Stimulated activated memory B cell treated with anti-CD40 and anti-IgM and Interleukin-4, amounts not matched to agents 10 μg/mL and 1 μg/mL and 100 μg/mL, for 72 hours (primary cell): ENCODE measurements around the gene RUFY2.
"Not testable (repeated sequence)": the region's sequence is repeated elsewhere in the genome, so short reads cannot be mapped to it uniquely, and the experiment has no call there.

ENCODE experiments used
- ATAC-seq: fragments of 150-1000 bp; cut with Tn5 transposase; 2 replicates; pipeline ENCODE4 v1.10.0; 2021
- H3K27ac Mint-ChIP-seq: one replicate; pipeline ENCODE4 v1.8.0; 2022; ENCODE audit warnings: mild to moderate bottlenecking, mixed read lengths
- H3K27me3 Mint-ChIP-seq: one replicate; pipeline ENCODE4 v1.8.0; 2022; ENCODE audit warnings: mixed read lengths
- H3K36me3 Mint-ChIP-seq: one replicate; pipeline ENCODE4 v1.8.0; 2022; ENCODE audit warnings: mixed read lengths
- H3K4me1 Mint-ChIP-seq: one replicate; pipeline ENCODE4 v1.8.0; 2022; ENCODE audit warnings: mixed read lengths
- H3K4me3 Mint-ChIP-seq: one replicate; pipeline ENCODE4 v1.8.0; 2022; ENCODE audit warnings: mild to moderate bottlenecking, moderate library complexity, mixed read lengths
- H3K9me3 Mint-ChIP-seq: one replicate; pipeline ENCODE4 v1.8.0; 2022; ENCODE audit warnings: mixed read lengths

Gene RUFY2

GRCh38 chr10:68314930-68315329 lies 92.1 kb downstream of the RUFY2 start:
- H3K27ac Mint-ChIP-seq, ATAC-seq, H3K27me3 Mint-ChIP-seq, H3K4me1 Mint-ChIP-seq, H3K4me3 Mint-ChIP-seq: not testable (repeated sequence)
- peaks cover 12% of the 10 kb centered on the region for H3K36me3 Mint-ChIP-seq
- peaks cover 11% of the 10 kb centered on the region for H3K9me3 Mint-ChIP-seq

DNA sequence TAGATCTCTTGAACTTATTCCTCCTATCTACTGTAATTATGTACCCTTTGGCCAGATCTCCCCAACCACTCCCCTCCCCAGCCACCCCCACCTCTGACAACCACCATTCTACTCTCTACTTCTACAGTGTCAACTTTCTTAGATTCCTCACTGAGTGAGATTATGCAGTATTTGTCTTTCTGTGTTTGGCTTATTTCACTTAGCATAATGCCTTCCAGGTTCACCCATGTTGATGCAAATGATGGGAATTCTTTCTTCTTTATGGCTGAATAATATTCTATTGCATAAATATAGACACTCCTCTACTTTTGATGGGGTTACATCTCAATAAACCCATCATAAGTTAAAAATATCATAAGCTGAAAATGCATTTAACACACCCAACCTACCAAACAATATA lies 96.5 kb downstream of the RUFY2 start:
- H3K36me3 Mint-ChIP-seq, result no peaks in the 10 kb centered on the region

DNA sequence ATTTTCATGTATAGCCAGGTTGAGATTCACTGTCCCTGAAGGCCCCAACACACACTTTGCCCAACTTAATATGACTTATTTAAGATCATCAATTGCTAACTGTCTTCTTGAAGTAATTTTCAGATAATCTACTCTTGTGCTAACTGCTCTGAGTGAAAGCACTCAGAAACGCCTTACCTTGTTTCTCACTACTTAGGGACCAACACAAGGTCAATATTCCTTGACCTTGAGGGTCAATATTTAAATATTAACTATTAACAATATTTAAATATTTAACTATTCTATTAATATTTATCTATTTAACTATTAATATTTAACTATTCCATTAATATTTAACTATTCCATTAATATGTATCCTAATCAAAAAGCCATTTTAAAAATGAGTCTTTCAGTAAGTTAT lies 101.2 kb downstream of the RUFY2 start:
- H3K36me3 Mint-ChIP-seq, result no peaks in the 10 kb centered on the region
- ATAC-seq, result no peak
- H3K9me3 Mint-ChIP-seq, result no peaks in the 10 kb centered on the region
- no peak overlapping the region for H3K27ac Mint-ChIP-seq
- no peak overlapping the region for H3K4me3 Mint-ChIP-seq
- no peaks in the 10 kb centered on the region for H3K27me3 Mint-ChIP-seq
- peaks cover 15% of the 10 kb centered on the region for H3K4me1 Mint-ChIP-seq

More for the DNA sequence above, 96.5 kb downstream of the RUFY2 start:
- ATAC-seq, result no peak
- H3K9me3 Mint-ChIP-seq, result no peaks in the 10 kb centered on the region
- H3K4me3 Mint-ChIP-seq, result no peak overlapping the region
- no peaks in the 10 kb centered on the region for H3K4me1 Mint-ChIP-seq
- no peaks in the 10 kb centered on the region for H3K27me3 Mint-ChIP-seq
- H3K27ac Mint-ChIP-seq, result no peak overlapping the region

GRCh38 chr10:68303849-68304412 lies 103.1 kb downstream of the RUFY2 start:
- Mint-ChIP-seq H3K4me1 (peaks cover 28% of the 10 kb centered on the region), H3K4me3 (no peak overlapping the region), H3K9me3 (no peaks in the 10 kb centered on the region), H3K36me3 (no peaks in the 10 kb centered on the region), H3K27ac (no peak overlapping the region), H3K27me3 (no peaks in the 10 kb centered on the region)
- no peak for ATAC-seq

GRCh38 chr10:68302871-68303270 lies 104.2 kb downstream of the RUFY2 start:
- Mint-ChIP-seq H3K36me3 (no peaks in the 10 kb centered on the region), H3K4me1 (peaks cover 28% of the 10 kb centered on the region), H3K27me3 (no peaks in the 10 kb centered on the region), H3K9me3 (no peaks in the 10 kb centered on the region), H3K27ac (no peak overlapping the region), H3K4me3 (no peak overlapping the region)
- no peak for ATAC-seq

DNA sequence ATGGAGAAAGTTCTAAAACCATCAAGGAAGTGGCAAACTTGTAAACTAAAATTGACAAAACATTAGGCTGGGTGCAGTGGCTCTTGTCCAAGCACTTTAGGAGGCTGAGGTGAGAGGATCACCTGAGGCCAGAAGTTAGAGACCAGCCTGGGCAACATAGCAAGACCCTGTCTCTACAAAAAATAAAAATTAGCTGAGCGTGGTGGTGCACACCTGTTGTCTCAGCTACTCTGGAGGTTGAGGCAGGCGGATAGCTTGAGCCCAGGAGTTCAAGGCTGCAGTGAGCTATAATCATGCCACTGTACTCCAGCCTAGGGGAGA lies 104.6 kb downstream of the RUFY2 start:
- no peaks in the 10 kb centered on the region for H3K9me3 Mint-ChIP-seq
- ATAC-seq, result no peak
- H3K4me3 Mint-ChIP-seq, result no peak overlapping the region
- no peaks in the 10 kb centered on the region for H3K27me3 Mint-ChIP-seq
- H3K27ac Mint-ChIP-seq, result peak overlapping the region; percentile 85
- no peaks in the 10 kb centered on the region for H3K36me3 Mint-ChIP-seq
- peaks cover 28% of the 10 kb centered on the region for H3K4me1 Mint-ChIP-seq

DNA sequence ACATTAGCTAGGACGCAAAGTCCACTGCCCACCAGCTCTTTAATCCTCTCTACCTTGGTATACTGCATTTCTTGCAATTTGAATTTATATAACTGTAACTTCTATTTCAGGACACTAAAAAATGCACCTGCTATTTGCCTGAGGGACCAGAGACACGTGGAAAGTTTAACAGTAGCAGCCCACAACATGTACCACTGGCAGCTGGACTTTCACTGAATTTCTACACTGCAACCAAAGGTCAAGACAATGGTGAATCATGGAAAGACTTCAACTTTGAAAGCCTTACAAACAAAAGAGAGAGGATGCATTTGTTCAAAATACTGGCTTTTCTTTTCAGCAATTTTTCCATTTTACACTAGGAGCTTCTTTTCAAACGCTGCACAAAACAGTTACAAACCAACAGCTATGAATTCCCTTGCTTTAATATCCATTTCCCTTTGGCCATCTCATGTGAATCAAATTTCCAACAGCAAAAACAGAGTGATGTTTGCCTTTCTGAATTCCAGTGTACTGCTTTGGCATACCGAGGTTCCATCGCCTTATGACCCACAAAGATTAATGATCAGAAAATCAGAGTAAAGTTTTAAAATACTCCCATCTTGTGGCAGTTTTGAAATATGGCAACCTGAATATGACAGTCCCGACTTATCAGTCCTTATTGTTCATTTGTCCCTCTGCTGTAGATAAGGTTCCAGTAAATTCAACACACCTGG lies 105.1 kb downstream of the RUFY2 start:
- peak overlapping the region; percentile 85 for H3K27ac Mint-ChIP-seq
- H3K27me3 Mint-ChIP-seq, result no peaks in the 10 kb centered on the region
- no peaks in the 10 kb centered on the region for H3K9me3 Mint-ChIP-seq
- ATAC-seq, result peak; percentile 61
- H3K36me3 Mint-ChIP-seq, result no peaks in the 10 kb centered on the region
- no peak overlapping the region for H3K4me3 Mint-ChIP-seq
- peaks cover 33% of the 10 kb centered on the region for H3K4me1 Mint-ChIP-seq

DNA sequence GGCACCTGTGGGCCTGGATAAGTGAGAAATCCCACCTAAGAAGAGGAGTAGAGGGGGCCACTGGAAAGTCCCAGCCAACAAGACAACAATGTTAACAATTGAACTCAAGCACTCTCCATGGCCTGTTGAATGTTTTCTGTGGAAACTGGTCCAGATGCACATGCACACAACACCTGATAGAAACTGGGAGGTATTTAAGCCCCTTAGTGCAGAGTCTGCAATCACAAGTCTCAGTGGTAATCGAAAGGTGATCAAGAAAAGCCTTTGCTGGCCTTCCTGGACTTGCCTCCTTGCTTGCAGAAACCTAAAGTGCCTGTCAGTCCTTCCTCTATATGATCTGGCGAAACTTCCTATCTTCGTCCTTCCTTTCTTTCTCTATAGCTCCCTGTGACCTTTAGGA lies 105.8 kb downstream of the RUFY2 start:
- Mint-ChIP-seq H3K4me1 (peaks cover 38% of the 10 kb centered on the region), H3K27ac (peak overlapping the region; percentile 85), H3K9me3 (no peaks in the 10 kb centered on the region), H3K27me3 (no peaks in the 10 kb centered on the region), H3K4me3 (no peak overlapping the region), H3K36me3 (no peaks in the 10 kb centered on the region)
- ATAC-seq, result peak; percentile 34

- Mint-ChIP-seq H3K4me1 (peaks cover 38% of the 10 kb centered on the region), H3K27ac (peak overlapping the region; percentile 6), H3K9me3 (no peaks in the 10 kb centered on the region), H3K27me3 (no peaks in the 10 kb centered on the region), H3K36me3 (no peaks in the 10 kb centered on the region), H3K4me3 (no peak overlapping the region)
- ATAC-seq, result no peak
Measured at GRCh38 chr10:68296843-68297663, 110.0 kb downstream of the RUFY2 start.
